Neural progenitor cell (in vitro differentiated cells): ENCODE measurements around the gene OSM. TPM values are rescaled to one million over a fixed set of nuclear protein-coding genes. Genes with fewer than 3 reads are reported as not detected.

Source experiments
- DNase-seq: peaks from one replicate; pipeline ENCODE4 v3.0.0-alpha.2; 2016; ENCODE audit warnings: low spot score
- H2AFZ ChIP-seq: fragments of 200-600 bp; sonication (generic); replicated peaks from 2 replicates; pipeline ENCODE4 v1.6.1; 2016; ENCODE audit warnings: antibody characterized with exemption
- H3F3A ChIP-seq: fragments of 200-600 bp; sonication (generic); 2 replicates; pipeline ENCODE4 v1.6.1; 2016; ENCODE audit warnings: antibody characterized with exemption, low read depth
- H3K27ac ChIP-seq: fragments of 200-600 bp; sonication (generic); 2 replicates; pipeline ENCODE4 v1.5.1; 2016; ENCODE audit warnings: mild to moderate bottlenecking
- H3K27me3 ChIP-seq: fragments of 200-600 bp; sonication (generic); 2 replicates; pipeline ENCODE4 v1.6.1; 2016; ENCODE audit warnings: mild to moderate bottlenecking, moderate library complexity
- H3K36me3 ChIP-seq: fragments of 200-600 bp; sonication (generic); 2 replicates; pipeline ENCODE4 v1.5.1; 2016
- H3K4me1 ChIP-seq: fragments of 200-600 bp; sonication (generic); 2 replicates; pipeline ENCODE4 v1.6.1; 2016; ENCODE audit warnings: mixed run types
- H3K4me2 ChIP-seq: fragments of 200-600 bp; sonication (generic); 2 replicates; pipeline ENCODE4 v1.6.1; 2016
- H3K4me3 ChIP-seq: fragments of 200-600 bp; sonication (generic); 2 replicates; pipeline ENCODE4 v1.5.1; 2016
- H3K79me2 ChIP-seq: fragments of 200-600 bp; sonication (generic); 2 replicates; pipeline ENCODE4 v1.6.1; 2016; ENCODE audit warnings: low read depth
- H3K9ac ChIP-seq: fragments of 200-600 bp; sonication (generic); 2 replicates; pipeline ENCODE4 v1.6.1; 2016
- H3K9me3 ChIP-seq: fragments of 200-600 bp; sonication (generic); 2 replicates; pipeline ENCODE4 v1.5.1; 2016; ENCODE audit warnings: low read depth
- H4K20me1 ChIP-seq: fragments of 200-600 bp; sonication (generic); 2 replicates; pipeline ENCODE4 v1.6.1; 2016; ENCODE audit warnings: low read depth
- H3K27ac Mint-ChIP-seq: 3 replicates; pipeline ENCODE4 v1.8.0; 2021; ENCODE audit warnings: mixed read lengths
- H3K27me3 Mint-ChIP-seq: 2 replicates; pipeline ENCODE4 v1.8.0; 2022; ENCODE audit warnings: low read depth, mild to moderate bottlenecking, inconsistent platforms, moderate library complexity, mixed read lengths; ENCODE audit not compliant: insufficient read depth
- H3K36me3 Mint-ChIP-seq: 3 replicates; pipeline ENCODE4 v1.8.0; 2021; ENCODE audit warnings: mixed read lengths
- H3K4me1 Mint-ChIP-seq: 3 replicates; pipeline ENCODE4 v1.8.0; 2021; ENCODE audit warnings: mixed read lengths
- H3K4me3 Mint-ChIP-seq: 3 replicates; pipeline ENCODE4 v1.8.0; 2021; ENCODE audit warnings: mild to moderate bottlenecking, moderate library complexity, mixed read lengths
- H3K9me3 Mint-ChIP-seq: 3 replicates; pipeline ENCODE4 v1.8.0; 2020; ENCODE audit warnings: mixed read lengths
- EZH2 ChIP-seq: fragments of 200-600 bp; sonication (generic); IDR thresholded peaks from 2 replicates; pipeline ENCODE4 v1.6.1; 2017; ENCODE audit warnings: antibody characterized with exemption, mild to moderate bottlenecking, moderate library complexity
- EZH2phosphoT487 ChIP-seq: fragments of 200-600 bp; sonication (generic); IDR thresholded peaks from 2 replicates; pipeline ENCODE4 v1.6.1; 2017; ENCODE audit warnings: antibody characterized with exemption
- total RNA-seq: library from RNA; depleted of rRNA; stranded (reverse); fragments of >200 nt; gene quantifications from 2 replicates; pipeline ENCODE4 v1.2.3, GENCODE V29; 2015; ENCODE audit warnings: low replicate concordance
- TF ChIP-seq, protein P1 (sequence below): fragments of 200-600 bp; sonication (generic); IDR thresholded peaks from 2 replicates; pipeline ENCODE4 v1.5.1; 2017; ENCODE audit warnings: antibody characterized with exemption, mild to moderate bottlenecking

OSM gene
- total RNA-seq, 1 donor from 2014 or later, result not detected

DNA sequence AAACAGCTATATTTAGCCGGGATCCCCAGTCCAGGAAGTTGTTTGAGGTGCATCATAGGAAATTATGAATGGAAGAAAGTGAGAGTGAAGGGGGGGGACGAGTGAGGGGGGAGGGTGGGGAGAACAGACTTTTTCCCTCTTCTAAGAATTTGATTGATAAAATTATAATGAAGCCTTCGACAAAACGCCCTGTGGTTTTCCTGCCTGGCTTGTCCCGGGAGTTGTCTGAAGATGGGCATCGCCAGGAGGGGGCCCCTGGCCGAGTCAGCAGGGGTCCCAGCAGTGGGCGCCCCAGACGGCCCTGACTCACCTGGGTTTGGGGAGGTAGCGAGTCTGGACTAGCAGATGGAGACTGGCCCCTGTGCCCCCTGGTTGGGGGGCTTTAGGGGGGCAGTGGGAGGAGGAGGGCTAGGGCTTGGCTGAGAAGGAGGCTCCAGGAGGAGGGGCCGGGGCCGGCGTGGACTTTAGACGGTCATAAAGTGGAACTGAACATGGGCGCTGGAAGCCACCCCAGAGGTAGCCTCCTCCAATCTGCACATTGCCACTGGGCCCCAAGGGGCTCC, 19.8 kb downstream of the OSM start:
- Mint-ChIP-seq H3K4me1 (peaks cover 27% of the 10 kb centered on the region), H3K27ac (no peak overlapping the region), H3K9me3 (no peaks in the 10 kb centered on the region), H3K36me3 (no peaks in the 10 kb centered on the region), H3K4me3 (peak overlapping the region; percentile 79), H3K27me3 (peaks cover 30% of the 10 kb centered on the region)
- Histone ChIP-seq H3K9me3 (no peaks in the 10 kb centered on the region), H3K4me1 (peaks cover 14% of the 10 kb centered on the region), H3F3A (no peaks in the 10 kb centered on the region), H4K20me1 (no peaks in the 10 kb centered on the region), H3K9ac (no peak overlapping the region), H3K4me2 (peak overlapping the region; percentile 97), H3K79me2 (no peaks in the 10 kb centered on the region), H3K27me3 (peaks cover 30% of the 10 kb centered on the region), H3K36me3 (no peaks in the 10 kb centered on the region), H3K27ac (no peak overlapping the region), H3K4me3 (peak overlapping the region; percentile 55), H2AFZ (peak overlapping the region; percentile 96)
- no peak for DNase-seq
- TF ChIP-seq, protein P1, sequence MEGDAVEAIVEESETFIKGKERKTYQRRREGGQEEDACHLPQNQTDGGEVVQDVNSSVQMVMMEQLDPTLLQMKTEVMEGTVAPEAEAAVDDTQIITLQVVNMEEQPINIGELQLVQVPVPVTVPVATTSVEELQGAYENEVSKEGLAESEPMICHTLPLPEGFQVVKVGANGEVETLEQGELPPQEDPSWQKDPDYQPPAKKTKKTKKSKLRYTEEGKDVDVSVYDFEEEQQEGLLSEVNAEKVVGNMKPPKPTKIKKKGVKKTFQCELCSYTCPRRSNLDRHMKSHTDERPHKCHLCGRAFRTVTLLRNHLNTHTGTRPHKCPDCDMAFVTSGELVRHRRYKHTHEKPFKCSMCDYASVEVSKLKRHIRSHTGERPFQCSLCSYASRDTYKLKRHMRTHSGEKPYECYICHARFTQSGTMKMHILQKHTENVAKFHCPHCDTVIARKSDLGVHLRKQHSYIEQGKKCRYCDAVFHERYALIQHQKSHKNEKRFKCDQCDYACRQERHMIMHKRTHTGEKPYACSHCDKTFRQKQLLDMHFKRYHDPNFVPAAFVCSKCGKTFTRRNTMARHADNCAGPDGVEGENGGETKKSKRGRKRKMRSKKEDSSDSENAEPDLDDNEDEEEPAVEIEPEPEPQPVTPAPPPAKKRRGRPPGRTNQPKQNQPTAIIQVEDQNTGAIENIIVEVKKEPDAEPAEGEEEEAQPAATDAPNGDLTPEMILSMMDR, result no peak
- TF ChIP-seq EZH2 (peak; percentile 25), EZH2phosphoT487 (peak; percentile 1)

DNA sequence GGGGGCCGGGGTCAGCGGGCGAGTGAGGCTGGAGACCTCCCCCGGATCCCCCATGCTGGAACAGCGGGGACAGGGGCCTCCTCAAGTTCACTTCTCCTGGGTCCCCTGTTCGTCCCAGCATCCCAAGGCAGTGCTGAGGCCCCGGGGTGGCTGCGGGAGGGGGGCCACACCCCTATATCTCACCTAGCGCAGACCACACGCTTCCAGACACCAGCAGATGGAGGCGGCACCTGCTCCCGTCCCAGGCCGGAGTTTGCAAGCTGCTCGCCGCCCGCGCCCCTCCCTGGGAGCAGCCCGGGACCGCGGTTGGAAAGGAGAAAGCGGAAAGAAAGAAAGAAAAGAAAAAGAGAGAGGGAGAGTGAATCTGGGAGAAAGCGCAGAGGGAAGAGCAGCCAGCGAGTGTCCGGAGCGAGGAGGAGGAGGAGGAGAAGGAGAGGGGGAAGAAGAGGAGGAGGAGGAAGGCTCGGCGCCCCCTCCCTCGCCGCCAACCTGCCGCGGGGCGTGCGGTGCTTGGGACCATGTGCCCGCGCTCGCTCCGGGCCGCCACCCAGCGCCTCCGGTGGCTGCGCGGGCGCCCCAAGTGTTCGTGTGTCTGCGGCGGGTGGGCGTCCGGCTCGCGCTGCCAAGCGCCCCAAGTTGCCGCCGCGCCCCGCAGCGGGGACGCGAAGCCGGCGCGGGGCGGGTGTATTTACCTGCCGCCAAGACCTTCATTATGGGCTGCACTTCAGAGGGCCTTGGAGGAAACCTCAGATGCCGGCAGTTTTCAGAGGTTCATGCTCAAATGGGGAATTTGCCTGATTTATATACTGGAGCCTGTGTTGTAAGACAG, 20.5 kb downstream of the OSM start, which contains the start of gene LIF:
Gene LIF (minus strand): TSS at position 775 of the 829 bp plus-strand sequence. CDS start 64 bp downstream, at position 711.
- Histone ChIP-seq H3F3A (no peaks in the 10 kb centered on the region), H3K4me2 (peak within 1 kb of the TSS; percentile 97), H3K36me3 (no peaks in the 10 kb centered on the region), H3K4me3 (peak within 1 kb of the TSS; percentile 55), H3K9me3 (no peaks in the 10 kb centered on the region), H2AFZ (peak within 1 kb of the TSS; percentile 96), H3K27me3 (peaks cover 30% of the 10 kb centered on the region), H3K79me2 (no peaks in the 10 kb centered on the region), H3K4me1 (peaks cover 14% of the 10 kb centered on the region), H4K20me1 (no peaks in the 10 kb centered on the region), H3K27ac (no peak within 1 kb of the TSS), H3K9ac (no peak within 1 kb of the TSS)
- peak; percentile 60 for DNase-seq
- Mint-ChIP-seq H3K27ac (no peak within 1 kb of the TSS), H3K9me3 (no peaks in the 10 kb centered on the region), H3K36me3 (no peaks in the 10 kb centered on the region), H3K4me3 (peak within 1 kb of the TSS; percentile 79), H3K4me1 (peaks cover 23% of the 10 kb centered on the region), H3K27me3 (peaks cover 28% of the 10 kb centered on the region)
- TF ChIP-seq EZH2phosphoT487, result peak; percentile 55
- peak; percentile 58 for TF ChIP-seq EZH2
- TF ChIP-seq, protein P1, result peak; percentile 35

- peaks cover 30% of the 10 kb centered on the region for H3K4me1 Mint-ChIP-seq
- H3K27ac ChIP-seq, result no peak overlapping the region
These were observed 21.3 kb downstream of the OSM start for GRCh38 chr22:30245181-30245984.

More at GRCh38 chr22:30245181-30245984, 21.3 kb downstream of the OSM start:
- no peaks in the 10 kb centered on the region for H3K9me3 Mint-ChIP-seq
- peak overlapping the region; percentile 96 for H2AFZ ChIP-seq
- H3K36me3 ChIP-seq, result no peaks in the 10 kb centered on the region
- TF ChIP-seq, protein P1, result no peak
- TF ChIP-seq EZH2phosphoT487 (no peak), EZH2 (no peak)
- no peaks in the 10 kb centered on the region for H3K79me2 ChIP-seq
- H3K4me3 Mint-ChIP-seq, result peak overlapping the region; percentile 79
- peaks cover 30% of the 10 kb centered on the region for H3K27me3 ChIP-seq
- H3K4me3 ChIP-seq, result peak overlapping the region; percentile 55
- H4K20me1 ChIP-seq, result no peaks in the 10 kb centered on the region
- no peak overlapping the region for H3K9ac ChIP-seq
- no peaks in the 10 kb centered on the region for H3K9me3 ChIP-seq
- H3K27me3 Mint-ChIP-seq, result peaks cover 26% of the 10 kb centered on the region
- DNase-seq, result no peak
- H3K4me2 ChIP-seq, result peak overlapping the region; percentile 97
- no peaks in the 10 kb centered on the region for H3K36me3 Mint-ChIP-seq
- no peaks in the 10 kb centered on the region for H3F3A ChIP-seq
- H3K4me1 ChIP-seq, result peaks cover 14% of the 10 kb centered on the region
- H3K27ac Mint-ChIP-seq, result no peak overlapping the region
